Ascending aorta (tissue), 2 donors: ENCODE results near the gene PDCD6IP. TPM values are rescaled to one million over a fixed set of nuclear protein-coding genes. Genes with fewer than 3 reads are reported as not detected.
"Not testable (repeated sequence)": the region's sequence is repeated elsewhere in the genome, so short reads cannot be mapped to it uniquely, and the experiment has no call there.

Experiments used
- DNase-seq, 2 donors: peaks; one replicate each; pipeline ENCODE4 v3.0.0-alpha.2; 2019; ENCODE audit warnings: low spot score in 2 of 2
- H3K27ac ChIP-seq, 2 donors: fragments of 200-600 bp; sonication (generic); one replicate each; pipeline ENCODE4 v1.5.1; 2016 to 2017; ENCODE audit warnings: mild to moderate bottlenecking in 1 of 2
- H3K27me3 ChIP-seq: fragments of 200-600 bp; sonication (generic); one replicate; pipeline ENCODE4 v1.5.1; 2017
- H3K36me3 ChIP-seq, 2 donors: fragments of 200-600 bp; sonication (generic); one replicate each; pipeline ENCODE4 v1.5.1; 2016
- H3K4me1 ChIP-seq, 2 donors: fragments of 200-600 bp; sonication (generic); one replicate each; pipeline ENCODE4 v1.5.1; 2016 to 2017; ENCODE audit warnings: mild to moderate bottlenecking in 1 of 2
- H3K4me3 ChIP-seq, 2 donors: fragments of 200-600 bp; sonication (generic); one replicate each; pipeline ENCODE4 v1.5.1; 2016 to 2017; ENCODE audit warnings: mild to moderate bottlenecking in 1 of 2
- H3K9me3 ChIP-seq, 2 donors: fragments of 200-600 bp; sonication (generic); one replicate each; pipeline ENCODE4 v1.5.1; 2016
- intact Hi-C: fragments of 100-400 bp; cut with DNase I; formaldehyde crosslinking; loops from one replicate; pipeline ENCODE4 v1.15.1; 2023
- total RNA-seq: library from RNA; depleted of rRNA; stranded (reverse); fragments of >200 nt; gene quantifications from one replicate; pipeline ENCODE4 v1.1.0, GENCODE V29; 2016
- TF ChIP-seq, protein P1 (sequence below), 3 experiments: fragments of 200-600 bp in 2 of 3; fragments of 450-650 bp in 1 of 3; sonication (generic) in 2 of 3; IDR thresholded peaks; one replicate each; pipeline ENCODE4 v1.5.1; 2016 to 2019; ENCODE audit warnings: antibody characterized with exemption in 3 of 3, mild to moderate bottlenecking in 1 of 3, moderate library complexity in 1 of 3

The PDCD6IP gene
- total RNA-seq, 1 donor from 2014 or later, result 347 TPM

DNA sequence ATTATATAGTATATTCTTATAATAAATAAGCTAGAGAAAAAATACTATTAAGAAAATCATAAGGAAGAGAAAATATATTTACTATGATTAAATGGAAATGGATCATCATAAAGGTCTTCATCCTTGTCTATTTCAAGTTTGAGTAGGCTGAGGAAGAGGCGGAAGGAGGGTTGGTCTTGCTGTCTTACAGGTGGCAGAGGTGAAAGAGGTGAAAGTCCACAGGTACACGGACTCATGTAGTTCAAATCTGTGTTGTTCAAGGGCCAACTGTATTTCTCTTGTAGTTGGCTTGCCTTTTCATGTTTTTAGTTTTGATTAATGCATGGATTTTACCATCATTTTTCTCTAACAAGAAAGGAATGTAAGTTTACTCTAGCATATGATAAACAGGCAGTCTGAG is 41.7 kb downstream of the PDCD6IP start:
- Histone ChIP-seq H3K27me3 (no peaks in the 10 kb centered on the region), H3K4me1 (no peaks in the 10 kb centered on the region), H3K4me3 (no peak overlapping the region), H3K36me3 (peaks cover 40 to 73% of the 10 kb centered on the region in 2 donors), H3K27ac (no peak overlapping the region), H3K9me3 (no peaks in the 10 kb centered on the region)
- no peak for DNase-seq
- TF ChIP-seq, protein P1, sequence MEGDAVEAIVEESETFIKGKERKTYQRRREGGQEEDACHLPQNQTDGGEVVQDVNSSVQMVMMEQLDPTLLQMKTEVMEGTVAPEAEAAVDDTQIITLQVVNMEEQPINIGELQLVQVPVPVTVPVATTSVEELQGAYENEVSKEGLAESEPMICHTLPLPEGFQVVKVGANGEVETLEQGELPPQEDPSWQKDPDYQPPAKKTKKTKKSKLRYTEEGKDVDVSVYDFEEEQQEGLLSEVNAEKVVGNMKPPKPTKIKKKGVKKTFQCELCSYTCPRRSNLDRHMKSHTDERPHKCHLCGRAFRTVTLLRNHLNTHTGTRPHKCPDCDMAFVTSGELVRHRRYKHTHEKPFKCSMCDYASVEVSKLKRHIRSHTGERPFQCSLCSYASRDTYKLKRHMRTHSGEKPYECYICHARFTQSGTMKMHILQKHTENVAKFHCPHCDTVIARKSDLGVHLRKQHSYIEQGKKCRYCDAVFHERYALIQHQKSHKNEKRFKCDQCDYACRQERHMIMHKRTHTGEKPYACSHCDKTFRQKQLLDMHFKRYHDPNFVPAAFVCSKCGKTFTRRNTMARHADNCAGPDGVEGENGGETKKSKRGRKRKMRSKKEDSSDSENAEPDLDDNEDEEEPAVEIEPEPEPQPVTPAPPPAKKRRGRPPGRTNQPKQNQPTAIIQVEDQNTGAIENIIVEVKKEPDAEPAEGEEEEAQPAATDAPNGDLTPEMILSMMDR (IDR thresholded peaks at IDR 0.05), result no peak
- intact Hi-C loops, result no loop called here

DNA sequence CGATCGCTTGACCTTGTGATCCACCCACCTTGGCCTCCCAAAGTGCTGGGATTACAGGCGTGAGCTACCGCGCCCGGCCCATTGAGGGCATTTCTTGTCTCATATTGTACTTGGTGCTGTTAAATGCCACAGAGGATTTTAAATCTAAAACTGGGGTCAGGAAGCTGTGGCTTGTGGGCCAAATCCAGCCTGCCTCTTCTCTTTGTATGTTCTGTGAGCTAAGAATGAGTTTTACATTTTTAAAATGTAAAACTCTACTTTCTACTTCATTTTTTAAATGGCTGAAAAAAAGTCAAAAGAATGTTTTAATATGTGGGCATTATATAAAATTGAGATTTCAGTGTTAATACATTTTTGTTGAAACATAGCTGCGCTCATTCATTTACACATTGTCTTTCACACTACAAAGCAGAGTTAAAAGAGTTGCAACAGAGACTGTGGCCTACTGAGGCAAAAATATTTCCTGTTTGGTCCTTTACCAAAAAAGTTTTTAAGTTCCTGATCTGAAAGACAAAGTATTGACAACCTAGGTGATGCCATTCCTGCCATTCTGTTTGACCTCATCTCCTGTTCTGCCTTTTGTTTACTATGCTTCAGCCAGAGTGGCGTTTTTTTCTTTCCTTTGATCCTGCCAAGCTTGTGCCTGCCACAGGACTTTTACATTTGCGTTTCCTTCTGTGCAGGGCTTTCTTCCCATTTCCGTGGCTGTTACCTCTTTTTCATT is 50.4 kb downstream of the PDCD6IP start:
- Histone ChIP-seq H3K27ac (no peak overlapping the region), H3K36me3 (peaks cover 18 to 41% of the 10 kb centered on the region in 2 donors), H3K27me3 (no peaks in the 10 kb centered on the region), H3K9me3 (no peaks in the 10 kb centered on the region), H3K4me3 (no peak overlapping the region), H3K4me1 (no peaks in the 10 kb centered on the region)
- no peak for DNase-seq
- intact Hi-C loops, result no loop called here
- TF ChIP-seq, protein P1 (IDR thresholded peaks at IDR 0.05), result no peak

DNA sequence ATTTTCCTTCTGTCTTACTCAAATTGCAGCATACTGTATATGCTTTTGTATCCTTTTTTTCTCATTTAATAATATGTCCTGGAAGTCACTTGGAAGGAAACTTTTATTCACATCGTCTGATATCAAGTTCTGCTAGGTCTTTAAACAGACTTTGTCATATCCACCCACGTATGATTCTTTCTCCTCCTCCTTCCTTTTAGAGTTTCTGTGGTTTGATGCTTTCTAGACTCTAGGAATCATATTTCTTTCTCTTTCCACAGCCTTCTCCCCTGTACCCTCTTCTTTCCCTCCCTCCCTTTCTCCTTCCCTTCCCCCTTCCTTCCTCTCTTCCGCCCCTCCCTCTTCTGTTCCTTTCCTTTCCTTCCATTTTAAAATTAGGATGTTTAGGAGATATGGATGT is 52.2 kb downstream of the PDCD6IP start:
- H3K4me1 ChIP-seq, intact Hi-C loops, H3K27ac ChIP-seq, H3K27me3 ChIP-seq, H3K4me3 ChIP-seq, DNase-seq, H3K9me3 ChIP-seq: not testable (repeated sequence)
- H3K36me3 ChIP-seq, result peaks cover 8 to 45% of the 10 kb centered on the region in 2 donors

DNA sequence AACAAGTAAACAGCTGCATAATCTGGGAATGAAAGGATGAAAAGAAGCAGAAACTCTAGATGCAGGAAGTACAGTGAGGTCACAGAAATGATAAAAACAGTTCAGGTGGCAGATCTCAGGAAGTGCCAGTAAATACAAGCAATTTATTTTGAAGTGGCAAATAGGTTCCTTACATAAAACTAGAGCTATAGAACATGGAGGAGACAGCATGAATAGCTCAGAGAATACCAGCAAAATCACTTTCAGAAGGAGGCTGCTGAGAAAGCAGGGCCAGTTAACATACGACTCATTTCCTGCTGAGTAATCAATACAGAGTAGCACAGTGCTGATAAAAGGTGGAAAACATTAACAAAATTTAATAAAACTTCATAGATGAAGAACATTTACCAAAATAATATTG is 57.0 kb downstream of the PDCD6IP start:
- intact Hi-C loops, H3K27ac ChIP-seq, H3K9me3 ChIP-seq, H3K4me1 ChIP-seq, DNase-seq, H3K27me3 ChIP-seq, H3K4me3 ChIP-seq: not testable (repeated sequence)
- H3K36me3 ChIP-seq, result peaks cover 21 to 51% of the 10 kb centered on the region in 2 donors

DNA sequence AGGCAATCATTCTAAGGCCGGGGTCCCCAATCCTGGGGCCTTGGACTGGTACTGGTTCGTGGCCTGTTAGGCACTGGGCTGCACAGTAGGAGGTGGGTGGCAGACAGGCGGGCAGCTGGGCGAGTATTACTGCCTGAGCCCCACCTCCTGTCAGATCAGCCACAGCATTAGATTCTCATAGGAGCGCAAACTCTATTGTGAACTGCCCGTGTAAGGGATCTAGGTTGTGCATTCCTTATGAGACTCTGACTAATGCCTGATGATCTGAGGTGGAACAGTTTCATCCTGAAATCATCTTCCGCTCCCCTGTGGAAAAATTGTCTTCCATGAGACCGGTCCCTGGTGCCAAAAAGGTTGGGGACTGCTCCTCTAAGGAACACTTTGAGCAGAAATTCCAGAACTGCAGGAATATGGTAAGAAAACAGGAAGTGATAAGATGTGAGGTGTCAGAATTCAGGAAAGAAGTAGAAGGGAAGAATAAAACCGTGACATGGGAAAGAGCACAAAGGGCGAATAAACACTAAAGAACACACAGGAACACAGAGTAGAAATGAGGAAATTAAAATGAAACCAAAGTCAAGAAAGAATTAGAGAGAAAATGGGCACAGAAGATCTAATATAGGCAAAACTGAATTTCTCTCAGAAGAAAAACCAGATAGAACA is 57.6 kb downstream of the PDCD6IP start:
- DNase-seq, result no peak
- Histone ChIP-seq H3K4me1 (no peaks in the 10 kb centered on the region), H3K27me3 (no peaks in the 10 kb centered on the region), H3K9me3 (no peaks in the 10 kb centered on the region), H3K27ac (no peak overlapping the region), H3K4me3 (no peak overlapping the region), H3K36me3 (peaks cover 21 to 52% of the 10 kb centered on the region in 2 donors)
- TF ChIP-seq, protein P1 (IDR thresholded peaks at IDR 0.05), result no peak
- intact Hi-C loops, result no loop called here

DNA sequence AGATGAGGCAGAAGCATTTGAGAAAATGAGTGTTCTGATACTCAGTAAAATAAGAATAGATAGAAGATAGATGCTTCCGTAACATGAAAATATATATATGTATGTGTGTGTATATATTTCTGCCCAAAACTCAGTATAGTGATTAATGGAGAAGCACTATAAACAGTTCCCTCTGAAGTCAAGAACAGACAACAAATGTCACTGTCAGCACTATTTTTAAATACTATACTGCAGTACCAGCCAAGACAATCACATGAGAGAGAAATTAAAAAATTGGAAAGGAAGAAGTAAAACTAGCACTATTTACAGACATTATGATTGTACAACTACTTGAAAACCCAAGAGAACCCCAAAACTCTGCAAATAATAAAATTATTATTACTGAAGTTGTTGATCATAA is 59.3 kb downstream of the PDCD6IP start:
- H3K27me3 ChIP-seq, H3K4me1 ChIP-seq, H3K9me3 ChIP-seq, DNase-seq, H3K4me3 ChIP-seq, intact Hi-C loops, H3K27ac ChIP-seq: not testable (repeated sequence)
- H3K36me3 ChIP-seq, result peaks cover 21 to 53% of the 10 kb centered on the region in 2 donors

DNA sequence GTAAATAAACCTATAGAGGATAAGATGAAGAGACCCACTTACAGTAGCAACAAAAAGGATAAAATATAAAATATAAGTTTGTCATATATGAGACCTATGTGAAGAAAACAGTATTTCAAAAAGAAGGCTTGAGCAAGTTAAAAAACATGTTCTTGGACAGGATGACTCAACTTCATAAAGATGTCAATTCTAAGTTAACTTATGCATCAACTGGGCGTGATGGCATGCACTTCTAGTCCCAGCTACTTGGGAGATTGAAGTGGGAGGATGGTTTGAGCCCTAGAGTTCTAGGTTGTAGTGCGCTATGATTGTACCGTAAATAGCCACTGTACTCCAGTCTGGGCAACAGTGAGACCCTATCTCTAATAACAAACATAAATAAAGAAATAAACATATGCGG is 59.7 kb downstream of the PDCD6IP start:
- H3K27ac ChIP-seq, result no peak overlapping the region
- H3K4me1 ChIP-seq, result no peaks in the 10 kb centered on the region
- DNase-seq, result no peak
- H3K27me3 ChIP-seq, result no peaks in the 10 kb centered on the region
- intact Hi-C loops, result no loop called here
- peaks cover 21 to 57% of the 10 kb centered on the region in 2 donors for H3K36me3 ChIP-seq
- no peaks in the 10 kb centered on the region for H3K9me3 ChIP-seq
- H3K4me3 ChIP-seq, result no peak overlapping the region
- TF ChIP-seq, protein P1 (IDR thresholded peaks at IDR 0.05), result no peak
